HG02970 (cell line): ENCODE measurements around the gene RSPRY1.

ENCODE experiments used
- ATAC-seq: cut with Tn5 transposase; IDR thresholded peaks from one replicate; pipeline ENCODE4 v1.9.1; 2021; ENCODE audit warnings: mild to moderate bottlenecking, moderate library complexity, moderate number of reproducible peaks; ENCODE audit not compliant: unreplicated experiment, low FRiP score

Gene RSPRY1

DNA sequence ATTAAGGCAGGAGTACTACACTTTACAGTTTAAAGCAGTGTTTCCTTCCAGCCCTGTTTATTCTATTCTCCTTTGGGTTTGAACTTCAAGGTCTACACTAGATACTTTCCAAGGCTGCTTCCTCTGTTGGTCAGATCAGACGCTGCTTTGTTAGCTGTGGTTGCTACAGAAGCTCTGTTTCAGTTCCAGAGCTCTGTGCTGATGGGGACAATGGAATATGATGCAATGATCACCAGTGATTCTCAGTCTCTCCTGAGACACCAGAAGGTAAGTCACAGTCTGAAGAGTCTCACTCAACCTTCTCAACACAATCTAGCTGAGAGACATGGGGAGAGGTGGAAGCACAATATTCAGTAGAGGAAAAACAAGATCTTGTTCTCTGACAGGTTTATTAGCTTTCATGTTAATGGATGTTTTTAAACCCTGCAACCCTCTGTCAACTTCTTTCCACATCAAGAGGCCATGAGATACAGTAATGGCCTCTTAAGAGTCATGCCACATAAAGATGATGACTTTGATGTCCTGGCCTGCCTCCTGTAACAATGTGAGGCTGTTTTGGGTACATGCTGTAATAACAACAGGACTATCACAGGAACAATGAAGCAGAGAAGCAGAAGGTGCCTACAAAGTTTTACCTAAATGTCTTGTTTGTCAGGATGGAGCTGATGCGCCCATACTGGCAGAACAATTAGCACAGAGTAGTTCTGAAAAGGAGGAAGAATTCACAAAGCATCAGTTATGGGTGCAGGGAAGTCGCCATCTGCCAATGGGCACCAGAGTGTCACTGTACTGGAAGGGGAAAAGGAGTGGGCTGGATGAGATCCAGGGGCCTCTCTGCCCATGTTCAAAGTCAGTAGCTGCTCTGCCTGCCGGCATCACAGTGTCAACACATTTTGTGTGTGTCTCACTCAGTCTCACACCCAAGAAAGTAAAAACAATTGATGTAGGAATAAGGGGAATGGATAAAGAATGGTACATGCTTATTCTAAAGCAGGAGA, 33.7 kb upstream of the RSPRY1 start:
- no peak for ATAC-seq

GRCh38 chr16:57153841-57154240, 32.3 kb upstream of the RSPRY1 start:
- ATAC-seq, result no peak

DNA sequence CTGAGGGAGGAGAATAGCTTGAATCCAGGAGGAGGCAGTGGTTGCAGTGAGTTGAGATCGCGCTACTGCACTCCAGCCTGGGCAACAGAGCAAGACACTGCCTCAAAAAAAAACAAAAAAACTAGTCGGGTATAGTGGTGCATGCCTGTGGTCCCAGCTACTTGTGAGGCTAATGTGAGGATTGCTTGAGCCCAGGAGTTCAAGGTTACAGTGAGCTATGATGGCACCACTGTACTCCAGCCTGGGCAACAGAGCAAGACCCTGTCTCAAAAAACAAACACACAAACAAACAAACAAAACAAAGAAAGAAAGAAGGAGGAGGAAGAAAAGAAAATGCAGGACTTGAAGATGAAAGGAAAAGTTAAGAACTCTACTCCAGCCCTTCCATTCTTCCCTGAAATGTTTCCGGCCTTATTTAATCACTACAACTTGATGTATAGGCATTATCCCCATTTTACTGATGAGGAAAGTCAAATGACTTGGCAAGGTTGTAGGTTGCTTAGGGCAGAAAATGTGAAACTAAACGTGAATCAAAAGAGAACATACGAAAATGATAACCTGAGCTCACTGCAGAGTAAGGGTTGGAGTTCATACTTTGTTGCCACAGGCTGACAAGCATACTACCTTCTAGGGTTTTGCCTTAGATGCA, 30.3 kb upstream of the RSPRY1 start:
- no peak for ATAC-seq

- ATAC-seq, result no peak
These were observed 29.8 kb upstream of the RSPRY1 start for GRCh38 chr16:57156351-57156703.

GRCh38 chr16:57157533-57157932, 28.6 kb upstream of the RSPRY1 start:
- ATAC-seq, result no peak

DNA sequence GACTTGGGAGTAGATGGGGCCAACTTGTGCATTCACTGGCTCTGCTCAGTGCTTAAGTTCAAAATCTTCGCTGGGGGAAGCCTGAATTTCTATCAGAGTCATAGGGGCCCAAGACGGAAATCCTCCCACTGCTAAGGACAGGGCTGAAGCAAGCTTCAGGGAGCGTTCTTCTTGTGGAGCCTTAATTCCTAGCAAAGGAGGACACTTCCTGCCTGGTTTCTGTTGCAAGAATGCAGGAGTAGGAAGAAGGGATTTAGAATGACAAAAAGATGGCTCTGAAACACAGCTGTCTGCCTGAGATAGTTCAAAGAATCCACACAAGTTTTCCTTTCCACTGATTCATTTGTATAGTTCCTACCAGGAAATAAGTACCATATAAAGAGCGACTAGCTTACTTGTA, 26.7 kb upstream of the RSPRY1 start:
- no peak for ATAC-seq

DNA sequence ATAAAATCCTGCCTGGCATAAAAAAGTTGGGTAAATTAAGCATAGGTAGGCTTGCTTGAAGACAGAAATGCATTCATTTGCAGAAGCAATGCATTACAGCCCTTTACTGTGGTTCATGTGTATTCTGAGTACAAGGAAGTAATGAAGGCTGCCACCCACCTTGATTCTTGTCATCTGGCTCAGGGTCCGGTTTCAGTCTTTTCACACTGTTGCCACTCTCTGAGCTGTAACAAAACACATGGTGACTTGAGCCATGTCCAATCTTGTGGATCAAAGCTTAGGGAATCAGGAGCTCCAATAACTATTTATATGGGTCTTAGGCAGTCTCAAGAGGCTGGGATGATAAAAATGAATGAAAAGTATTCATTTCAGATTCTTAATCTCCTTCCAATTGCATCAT, 22.3 kb upstream of the RSPRY1 start:
- ATAC-seq, result no peak

DNA sequence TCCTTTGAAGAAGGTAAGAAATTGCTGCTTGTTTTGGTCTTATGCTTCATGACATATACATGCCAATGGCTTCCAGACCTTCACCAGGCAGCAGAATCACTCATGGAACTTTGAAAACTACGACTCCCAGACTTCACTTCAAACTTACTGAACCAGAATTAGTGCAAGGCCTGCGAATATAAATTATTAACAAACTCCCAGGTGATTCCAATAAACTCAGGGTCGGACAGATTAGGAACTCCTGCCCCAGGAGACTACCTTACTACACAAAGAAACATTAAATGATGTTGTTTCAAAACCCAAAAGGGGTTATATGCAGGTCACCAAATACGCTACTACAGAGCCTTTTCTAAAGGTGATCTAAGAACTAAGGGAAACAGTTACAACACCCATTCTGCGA, 20.6 kb upstream of the RSPRY1 start:
- ATAC-seq, result no peak

DNA sequence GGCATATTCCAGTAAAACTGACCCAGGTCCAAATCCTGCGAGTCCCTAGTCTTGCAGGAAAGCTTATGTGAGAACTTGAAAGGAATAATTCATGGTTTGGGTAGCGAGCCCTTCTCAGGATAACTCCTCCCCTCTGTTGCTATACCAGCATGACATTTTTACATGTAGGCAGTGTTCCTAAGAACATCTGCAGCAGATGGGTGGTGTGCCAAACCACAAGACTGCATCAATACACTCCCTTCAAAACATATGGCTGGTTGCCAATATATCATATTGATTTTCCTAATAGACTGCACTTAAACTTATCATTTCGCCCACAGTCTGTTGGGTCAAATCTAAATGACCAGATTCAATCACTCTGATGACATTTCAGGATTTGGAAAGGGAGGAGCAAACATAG, 20.2 kb upstream of the RSPRY1 start:
- no peak for ATAC-seq

DNA sequence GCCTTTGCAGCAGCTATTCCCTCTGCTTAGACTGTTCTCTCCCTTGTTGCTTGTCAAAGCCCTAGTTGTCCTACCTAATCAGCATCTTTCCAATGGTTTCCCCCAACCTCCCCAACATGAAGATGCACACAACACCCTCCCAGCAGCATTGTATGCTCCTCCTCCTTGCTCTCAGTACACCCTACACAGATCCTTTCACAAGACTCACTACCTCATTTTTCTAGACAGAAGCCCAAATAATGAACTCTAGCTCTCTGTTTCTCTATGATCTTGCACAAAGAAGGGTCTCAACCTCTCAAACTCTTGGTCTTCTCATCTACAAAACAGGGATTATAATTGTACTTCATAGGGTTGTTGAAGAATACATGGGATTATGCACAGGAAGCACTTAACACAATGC, 19.7 kb upstream of the RSPRY1 start:
- ATAC-seq, result no peak

DNA sequence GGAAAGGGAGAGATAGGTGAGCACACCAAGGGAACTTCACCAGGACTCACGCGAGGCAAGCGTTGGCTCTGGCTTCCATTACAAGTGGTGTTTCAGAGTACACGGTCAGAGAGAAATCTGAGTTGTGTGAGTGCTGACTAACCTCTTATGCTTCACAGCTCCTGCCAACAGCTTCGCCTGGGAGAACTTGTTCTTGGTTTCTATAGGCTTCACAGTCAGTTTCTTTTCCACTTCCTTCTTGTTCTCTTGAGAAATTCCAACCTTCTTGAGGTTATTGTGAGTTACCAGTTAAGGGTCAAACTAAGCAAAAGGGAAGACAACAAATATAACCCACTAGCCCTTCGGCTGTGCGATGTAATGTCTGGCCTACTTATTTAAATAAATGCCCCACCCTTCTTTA, 19.2 kb upstream of the RSPRY1 start:
- no peak for ATAC-seq

GRCh38 chr16:57167538-57167937, 18.6 kb upstream of the RSPRY1 start:
- no peak for ATAC-seq

GRCh38 chr16:57167953-57168352, 18.2 kb upstream of the RSPRY1 start:
- ATAC-seq, result no peak

DNA sequence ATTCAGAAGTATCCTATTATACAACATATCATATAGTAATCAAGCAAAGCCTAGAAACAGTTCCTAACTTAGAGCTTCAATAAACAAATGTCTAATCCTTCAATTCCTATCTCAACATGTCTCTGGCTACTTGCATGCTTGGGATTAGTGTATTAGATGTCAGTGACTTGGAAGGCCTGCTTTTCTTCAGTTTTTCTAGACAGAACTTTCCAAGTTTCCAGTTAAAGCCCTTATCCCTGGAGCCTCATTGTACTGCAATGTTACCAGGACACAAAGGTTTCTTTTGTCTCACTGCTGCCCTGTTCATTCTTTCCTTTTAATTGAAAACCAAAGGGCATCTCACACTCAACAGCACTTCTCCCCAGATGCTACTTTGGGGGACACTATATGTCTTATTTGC, 16.8 kb upstream of the RSPRY1 start:
- ATAC-seq, result no peak

GRCh38 chr16:57172721-57173290, 13.3 kb upstream of the RSPRY1 start:
- no peak for ATAC-seq

GRCh38 chr16:57175896-57176295, 10.2 kb upstream of the RSPRY1 start:
- no peak for ATAC-seq

DNA sequence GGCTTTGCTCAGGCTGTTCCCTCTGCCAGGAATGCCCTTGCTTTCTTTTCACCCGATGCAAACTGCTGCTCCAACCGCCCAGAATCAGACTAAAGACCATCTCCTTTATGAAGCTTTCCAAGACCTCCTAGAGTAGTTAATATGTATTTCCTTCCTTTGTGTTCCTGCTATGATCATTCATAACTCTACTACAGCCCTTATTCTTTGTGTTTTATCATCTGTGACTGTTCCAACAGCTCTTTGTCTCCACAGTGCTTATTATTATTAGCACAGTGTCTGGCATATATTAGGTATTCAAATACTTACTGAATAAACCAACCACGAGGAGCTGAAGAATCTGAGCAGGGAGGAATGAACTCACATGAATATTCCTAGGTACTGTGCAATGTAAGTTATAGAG, 7.9 kb upstream of the RSPRY1 start:
- ATAC-seq, result no peak

DNA sequence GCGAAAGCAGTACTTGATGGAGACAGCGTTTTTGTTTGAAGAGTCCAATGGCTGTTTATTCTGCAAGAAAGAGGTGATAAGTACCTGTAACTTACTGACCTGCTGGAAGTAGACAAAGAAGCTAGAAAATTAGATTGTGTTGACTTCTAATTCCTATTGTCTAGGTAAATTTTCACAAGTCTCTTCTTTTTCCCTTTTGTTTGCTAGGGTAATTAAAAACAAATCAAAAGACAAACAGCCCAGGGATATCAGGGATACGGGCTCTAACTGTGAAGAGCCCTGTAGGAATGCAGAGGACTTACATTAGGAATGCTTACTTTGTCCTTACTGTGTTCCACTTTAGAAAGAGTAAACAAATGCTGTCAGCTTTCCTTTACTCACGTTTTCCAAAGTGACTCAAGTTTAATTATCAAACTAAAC, 7.3 kb upstream of the RSPRY1 start:
- ATAC-seq, result no peak

GRCh38 chr16:57179215-57179828, 6.8 kb upstream of the RSPRY1 start:
- no peak for ATAC-seq

- no peak for ATAC-seq
These were observed 2.0 kb upstream of the RSPRY1 start for GRCh38 chr16:57184113-57184512.

GRCh38 chr16:57184887-57185445, 1.2 kb upstream of the RSPRY1 start:
- no peak for ATAC-seq
